Vagina (tissue), 2 donors: ENCODE results near the gene UBR2. TPM values are rescaled to one million over a fixed set of nuclear protein-coding genes. Genes with fewer than 3 reads are reported as not detected.

Source experiments
- DNase-seq, 2 donors: peaks; one replicate each; pipeline ENCODE4 v3.0.0-alpha.2; 2017; ENCODE audit errors: extremely low spot score in 2 of 2
- H3K27ac ChIP-seq: fragments of 200-600 bp; sonication (generic); one replicate; pipeline ENCODE4 v1.5.1; 2019
- H3K27me3 ChIP-seq: fragments of 200-600 bp; sonication (generic); one replicate; pipeline ENCODE4 v1.5.1; 2019
- H3K36me3 ChIP-seq, 2 donors: fragments of 200-600 bp; sonication (generic); one replicate each; pipeline ENCODE4 v1.5.1; 2017 to 2019
- H3K4me1 ChIP-seq: fragments of 200-600 bp; sonication (generic); one replicate; pipeline ENCODE4 v1.5.1; 2019
- H3K4me3 ChIP-seq, 2 donors: fragments of 200-600 bp; sonication (generic); 1 replicate in 1 of 2; 2 replicates in 1 of 2; pipeline ENCODE4 v1.5.1; 2016 to 2019
- H3K9me3 ChIP-seq: fragments of 200-600 bp; sonication (generic); one replicate; pipeline ENCODE4 v1.5.1; 2019
- CTCF ChIP-seq, 3 experiments: fragments of 450-650 bp in 2 of 3; fragments of 200-600 bp in 1 of 3; sonication (generic) in 1 of 3; IDR thresholded peaks; one replicate each; pipeline ENCODE4 v1.5.1; 2017 to 2019; ENCODE audit warnings: antibody characterized with exemption in 3 of 3, mild to moderate bottlenecking in 2 of 3, moderate library complexity in 2 of 3
- POLR2A ChIP-seq, 2 donors: fragments of 450-650 bp; IDR thresholded peaks; one replicate each; pipeline ENCODE4 v1.6.1; 2017; ENCODE audit warnings: antibody characterized with exemption in 2 of 2, mild to moderate bottlenecking in 2 of 2, moderate library complexity in 2 of 2
- POLR2AphosphoS5 ChIP-seq, 2 donors: sonication (generic); formaldehyde crosslinking; IDR thresholded peaks; one replicate each; pipeline ENCODE4 v1.9.0; 2017; ENCODE audit warnings: antibody characterized with exemption in 2 of 2, mild to moderate bottlenecking in 2 of 2, low read depth in 1 of 2; ENCODE audit not compliant: insufficient read depth in 1 of 2
- intact Hi-C: fragments of 100-400 bp; cut with DNase I; formaldehyde crosslinking; loops from one replicate; pipeline ENCODE4 v1.15.1; 2023
- total RNA-seq: library from RNA; depleted of rRNA; stranded (reverse); fragments of >200 nt; gene quantifications from one replicate; pipeline ENCODE4 v1.2.3, GENCODE V29; 2016

Gene UBR2
- total RNA-seq, 1 donor from 2014 or later, result 23.6 TPM

- H3K4me3 ChIP-seq, result no peak overlapping the region
- H3K36me3 ChIP-seq, result peaks cover 0 to 72% of the 10 kb centered on the region in 2 donors
- no peaks in the 10 kb centered on the region for H3K27me3 ChIP-seq
- DNase-seq, result no peak
- no peaks in the 10 kb centered on the region for H3K9me3 ChIP-seq
- no peak for TF ChIP-seq CTCF (IDR thresholded peaks at IDR 0.05)
- TF ChIP-seq POLR2AphosphoS5 (IDR thresholded peaks at IDR 0.05; ENCODE audit: insufficient read depth in 1 of 2, low read depth in 1 of 2), result no peak
- TF ChIP-seq POLR2A (IDR thresholded peaks at IDR 0.05), result no peak
- intact Hi-C loops, result no loop called here
- H3K27ac ChIP-seq, result no peak overlapping the region
- no peaks in the 10 kb centered on the region for H3K4me1 ChIP-seq
These were observed 80.4 kb downstream of the UBR2 start for GRCh38 chr6:42644211-42644610.

- intact Hi-C loops, result no loop called here
- TF ChIP-seq CTCF (IDR thresholded peaks at IDR 0.05) (no peak), POLR2A (IDR thresholded peaks at IDR 0.05) (no peak), POLR2AphosphoS5 (IDR thresholded peaks at IDR 0.05; ENCODE audit: insufficient read depth in 1 of 2, low read depth in 1 of 2) (no peak)
These were observed 88.4 kb downstream of the UBR2 start for GRCh38 chr6:42652024-42652746.

GRCh38 chr6:42653851-42654250, 90.0 kb downstream of the UBR2 start:
- no peaks in the 10 kb centered on the region for H3K4me1 ChIP-seq
- no peak overlapping the region for H3K27ac ChIP-seq
- no peak for DNase-seq
- H3K36me3 ChIP-seq, result peaks cover 0 to 71% of the 10 kb centered on the region in 2 donors
- no peak overlapping the region for H3K4me3 ChIP-seq
- H3K27me3 ChIP-seq, result no peaks in the 10 kb centered on the region
- TF ChIP-seq POLR2A (IDR thresholded peaks at IDR 0.05) (no peak), CTCF (IDR thresholded peaks at IDR 0.05) (no peak), POLR2AphosphoS5 (IDR thresholded peaks at IDR 0.05; ENCODE audit: insufficient read depth in 1 of 2, low read depth in 1 of 2) (no peak)
- H3K9me3 ChIP-seq, result no peaks in the 10 kb centered on the region
- intact Hi-C loops, result no loop called here

More at GRCh38 chr6:42652024-42652746, 88.4 kb downstream of the UBR2 start:
- Histone ChIP-seq H3K36me3 (peaks cover 0 to 64% of the 10 kb centered on the region in 2 donors), H3K9me3 (no peaks in the 10 kb centered on the region), H3K4me3 (no peak overlapping the region), H3K27me3 (no peaks in the 10 kb centered on the region), H3K4me1 (no peaks in the 10 kb centered on the region), H3K27ac (no peak overlapping the region)
- no peak for DNase-seq

- Histone ChIP-seq H3K27me3 (no peaks in the 10 kb centered on the region), H3K36me3 (peaks cover 0 to 80% of the 10 kb centered on the region in 2 donors), H3K4me1 (no peaks in the 10 kb centered on the region), H3K4me3 (no peak overlapping the region), H3K9me3 (no peaks in the 10 kb centered on the region), H3K27ac (no peak overlapping the region)
- TF ChIP-seq POLR2AphosphoS5 (IDR thresholded peaks at IDR 0.05; ENCODE audit: insufficient read depth in 1 of 2, low read depth in 1 of 2), result no peak
- TF ChIP-seq POLR2A (IDR thresholded peaks at IDR 0.05), result no peak
- TF ChIP-seq CTCF (IDR thresholded peaks at IDR 0.05), result no peak
- intact Hi-C loops, result loop anchor here (5.0 kb wide), 2 partner anchors 67 to 217 kb away; partner anchors contain the start of gene RPL7L1
- DNase-seq, result no peak
These were observed 96.0 kb downstream of the UBR2 start for GRCh38 chr6:42659806-42660205.

- DNase-seq, result no peak
- peaks cover 0 to 83% of the 10 kb centered on the region in 2 donors for H3K36me3 ChIP-seq
- H3K4me3 ChIP-seq, result no peak overlapping the region
- H3K27ac ChIP-seq, result no peak overlapping the region
- no peaks in the 10 kb centered on the region for H3K27me3 ChIP-seq
- TF ChIP-seq CTCF (IDR thresholded peaks at IDR 0.05) (peak; percentile 80 to 96 (median 91)), POLR2AphosphoS5 (IDR thresholded peaks at IDR 0.05; ENCODE audit: insufficient read depth in 1 of 2, low read depth in 1 of 2) (peak in 1 of 2 donors; percentile 67), POLR2A (IDR thresholded peaks at IDR 0.05) (no peak)
- H3K9me3 ChIP-seq, result no peaks in the 10 kb centered on the region
- intact Hi-C loops, result loop anchor here (5.0 kb wide), 1 partner anchor 66 kb away; no protein-coding TSS in a partner anchor
- no peaks in the 10 kb centered on the region for H3K4me1 ChIP-seq
These were observed 97.8 kb downstream of the UBR2 start for GRCh38 chr6:42661540-42662153.
